HS-5 (cell line): Measurements from ENCODE around the gene TNN.

Source experiments
- DNase-seq: peaks from one replicate; pipeline ENCODE4 v3.0.0-alpha.2; 2012; ENCODE audit warnings: low read depth

TNN gene

DNA sequence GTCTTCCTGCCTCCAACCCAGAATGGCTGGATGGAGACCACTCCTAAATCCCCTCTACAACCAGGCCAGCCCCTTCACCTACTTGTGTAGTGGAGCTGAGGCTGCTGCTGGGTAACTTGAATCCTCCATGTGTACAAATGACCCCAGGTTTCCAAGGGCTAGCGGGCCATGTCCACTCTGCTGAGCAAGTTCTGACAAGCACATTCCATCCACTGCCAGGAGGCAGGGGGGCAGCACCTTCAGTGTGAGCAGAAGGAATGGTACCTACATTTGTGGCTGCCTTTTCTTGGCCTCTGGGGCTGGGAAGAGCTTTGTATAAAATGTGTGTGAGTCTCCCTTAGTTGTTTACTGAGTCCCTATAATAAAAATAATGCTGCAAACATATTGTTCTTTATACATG, 110.4 kb downstream of the TNN start:
- no peak for DNase-seq

DNA sequence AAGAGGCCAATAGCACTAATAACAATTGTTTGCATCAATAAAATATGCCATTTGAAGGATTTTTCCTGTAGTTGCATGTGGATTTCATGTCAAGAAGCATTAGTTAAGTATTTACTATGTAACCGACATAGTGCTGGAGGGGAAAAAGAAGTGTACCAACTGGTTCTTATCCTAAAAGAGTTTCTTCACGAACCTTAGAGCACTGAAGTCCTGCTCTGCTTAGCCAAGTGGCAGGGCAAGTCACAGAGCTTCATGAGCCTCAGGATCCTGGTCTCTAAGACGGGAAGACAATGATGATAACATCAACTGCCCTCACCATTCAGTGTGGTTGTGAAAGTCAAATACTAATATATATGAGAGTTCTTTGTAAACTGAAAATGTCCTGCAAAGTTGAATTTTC, 110.8 kb downstream of the TNN start:
- no peak for DNase-seq

DNA sequence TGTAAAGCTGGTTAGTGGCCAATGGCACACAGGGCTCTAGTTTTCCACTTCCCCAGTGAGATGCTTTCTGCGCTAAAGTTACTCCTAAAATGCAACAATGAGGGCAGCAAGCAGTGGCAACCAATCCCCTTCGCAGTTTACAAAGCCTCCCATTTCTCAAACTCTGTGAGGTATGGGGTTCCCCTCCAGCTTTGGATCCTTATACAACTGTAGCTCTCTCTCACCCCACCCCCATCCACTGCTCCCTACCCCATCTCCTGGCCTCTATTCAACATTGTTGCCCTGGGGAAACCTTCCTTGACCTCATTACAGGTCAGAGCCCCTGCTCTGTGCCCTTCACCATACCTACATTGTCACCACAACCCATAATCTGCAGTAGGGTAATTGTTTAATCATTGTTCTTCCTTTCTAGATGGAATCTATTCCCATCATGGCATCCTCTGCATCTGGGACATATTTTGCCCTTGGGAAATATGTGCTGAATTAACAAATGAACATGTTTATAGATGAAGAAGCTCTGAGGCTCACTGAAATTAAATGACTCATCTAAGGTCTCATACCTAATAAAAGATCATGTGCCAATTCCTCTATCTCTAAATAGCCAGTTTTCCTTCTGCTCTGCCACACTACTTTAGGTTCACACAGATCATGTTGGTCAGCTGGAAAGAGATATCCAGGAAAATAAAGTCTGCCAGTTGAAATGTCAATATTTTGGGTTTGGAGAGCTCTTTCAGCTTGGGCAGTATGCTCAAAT, 112.4 kb downstream of the TNN start:
- DNase-seq, result no peak

DNA sequence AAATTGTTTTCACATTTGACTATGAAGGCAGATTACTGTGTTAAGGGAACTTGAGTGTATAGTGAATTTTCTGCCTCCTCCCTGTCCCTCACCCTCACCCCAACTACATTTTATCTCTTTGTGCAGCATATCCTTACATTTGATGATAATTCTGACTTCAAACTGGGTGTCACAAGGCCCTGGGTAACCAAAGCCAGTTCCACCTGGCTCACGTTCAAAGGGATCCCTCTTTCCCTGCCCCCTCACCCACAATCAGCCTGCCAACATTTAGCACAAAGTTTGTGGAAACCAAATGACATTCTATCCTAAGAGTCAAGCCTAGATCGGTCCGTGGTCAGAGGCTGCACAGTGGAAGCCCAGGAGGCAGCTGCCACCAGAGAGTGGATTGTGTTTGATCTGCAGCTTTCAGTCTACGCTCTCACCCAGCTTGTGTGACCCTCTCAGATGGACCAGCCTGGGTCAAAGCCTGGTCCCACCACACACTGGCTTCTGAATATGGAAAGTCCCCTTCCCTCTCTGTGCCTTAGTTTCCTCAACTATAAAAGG, 114.6 kb downstream of the TNN start:
- DNase-seq, result no peak

DNA sequence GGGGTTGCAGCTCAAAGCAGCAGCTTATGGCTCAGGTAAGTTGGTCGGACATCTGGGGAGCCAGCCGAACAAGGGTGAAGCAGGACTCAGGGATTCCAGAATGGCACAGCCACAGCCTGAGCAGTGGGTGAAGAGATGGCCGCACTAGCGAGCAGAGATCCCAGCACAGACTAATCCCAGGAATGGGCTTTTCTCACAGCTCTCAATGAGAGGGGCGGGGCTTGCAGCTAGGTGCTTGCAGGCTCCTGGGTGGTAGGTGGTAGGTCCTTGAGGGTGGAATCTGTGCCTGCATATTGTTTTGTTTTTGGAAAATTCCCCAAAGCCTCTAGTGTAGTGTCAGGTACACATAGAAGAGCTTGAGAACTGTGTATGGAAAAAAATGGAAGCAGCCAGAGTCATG, 116.0 kb downstream of the TNN start:
- DNase-seq, result no peak

DNA sequence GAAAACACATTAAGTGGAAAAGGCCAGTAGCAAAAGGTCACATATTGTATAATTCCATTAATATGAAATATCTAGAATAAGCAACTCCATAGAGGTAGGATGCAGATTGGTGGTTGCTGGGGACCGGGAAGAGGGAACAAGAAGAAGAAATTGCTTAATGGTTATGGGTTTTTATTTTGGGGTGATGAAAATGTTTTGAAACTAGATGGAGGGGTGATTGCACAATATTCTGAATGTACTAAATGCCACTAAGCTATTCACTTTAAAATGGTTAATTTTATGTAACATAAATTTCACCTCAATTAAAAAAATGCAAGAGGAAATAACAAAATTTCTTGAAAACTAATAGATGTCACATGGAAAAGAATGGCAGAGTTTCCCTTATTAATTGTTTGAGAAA, 118.3 kb downstream of the TNN start:
- DNase-seq, result no peak

DNA sequence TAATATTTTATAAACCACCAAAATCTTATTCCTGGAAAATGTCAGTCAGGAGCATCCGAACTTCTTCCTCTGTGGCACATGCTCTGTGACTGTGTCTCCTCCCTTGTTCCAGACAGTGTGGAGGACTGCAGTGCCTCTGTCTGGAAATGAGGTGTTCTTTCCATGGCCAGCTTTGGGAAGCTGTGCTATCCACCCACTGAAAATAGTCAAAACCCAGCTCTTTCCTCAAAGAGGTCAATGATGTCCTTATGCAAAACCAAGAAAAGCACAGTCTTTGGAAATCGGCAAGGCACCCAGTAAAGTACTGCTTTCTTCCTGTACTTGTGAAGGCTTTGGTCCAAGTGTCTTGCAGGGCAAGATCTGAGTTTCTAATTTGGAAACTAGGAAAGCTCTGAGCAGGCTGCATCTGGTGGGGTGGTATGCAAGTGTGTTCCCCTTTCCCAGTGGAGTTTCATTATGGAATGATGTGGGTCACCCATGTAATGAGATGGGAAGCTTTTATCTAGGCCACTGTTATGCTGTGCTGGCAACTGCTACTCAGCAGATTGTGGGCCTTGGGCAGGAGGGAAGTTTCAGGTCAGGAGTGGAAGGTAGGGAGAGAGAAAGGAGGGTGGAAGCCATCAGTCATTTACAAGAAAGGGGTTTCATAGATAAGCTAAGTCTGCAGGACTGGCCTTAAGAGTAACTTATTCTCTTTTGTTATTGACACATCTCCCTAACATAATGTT, 119.0 kb downstream of the TNN start:
- no peak for DNase-seq

DNA sequence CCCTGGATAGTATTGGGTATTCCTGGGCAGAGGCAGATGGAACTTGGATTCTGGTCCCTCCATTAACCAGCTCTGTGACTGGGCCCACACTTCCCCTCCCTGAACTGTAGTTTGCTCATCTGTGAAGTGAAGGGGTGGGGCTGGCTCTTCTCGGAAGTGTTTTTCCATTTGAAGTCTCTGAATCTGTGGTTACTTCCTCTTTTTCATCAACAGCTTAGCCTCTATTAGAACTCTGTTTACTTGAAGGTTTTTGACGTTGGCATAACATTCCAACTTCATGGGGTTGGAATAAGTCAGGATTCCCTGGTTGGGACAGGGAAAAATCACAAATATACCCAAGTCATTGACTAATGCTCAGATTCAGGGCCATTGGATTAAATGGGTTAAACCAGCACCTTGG, 121.3 kb downstream of the TNN start:
- DNase-seq, result no peak

DNA sequence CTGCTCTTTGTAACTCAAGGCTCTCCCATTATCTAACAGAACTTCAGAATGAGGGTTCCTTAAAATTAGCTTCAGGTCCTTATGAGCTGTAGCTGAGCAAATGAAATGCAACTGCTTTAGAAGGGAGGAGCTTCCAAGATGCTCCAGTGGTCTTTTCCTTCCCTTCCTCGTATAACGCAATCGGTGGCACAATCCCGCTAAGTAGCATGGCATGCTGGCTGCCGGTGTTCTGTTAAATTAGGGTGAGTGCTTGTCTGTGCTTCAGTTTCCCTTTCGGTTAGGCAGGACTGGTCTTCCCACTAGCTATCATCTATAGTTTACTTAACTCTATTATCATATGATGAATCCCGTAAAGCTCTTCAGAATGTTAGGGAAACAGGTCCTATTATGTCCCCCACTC, 124.0 kb downstream of the TNN start:
- DNase-seq, result no peak

DNA sequence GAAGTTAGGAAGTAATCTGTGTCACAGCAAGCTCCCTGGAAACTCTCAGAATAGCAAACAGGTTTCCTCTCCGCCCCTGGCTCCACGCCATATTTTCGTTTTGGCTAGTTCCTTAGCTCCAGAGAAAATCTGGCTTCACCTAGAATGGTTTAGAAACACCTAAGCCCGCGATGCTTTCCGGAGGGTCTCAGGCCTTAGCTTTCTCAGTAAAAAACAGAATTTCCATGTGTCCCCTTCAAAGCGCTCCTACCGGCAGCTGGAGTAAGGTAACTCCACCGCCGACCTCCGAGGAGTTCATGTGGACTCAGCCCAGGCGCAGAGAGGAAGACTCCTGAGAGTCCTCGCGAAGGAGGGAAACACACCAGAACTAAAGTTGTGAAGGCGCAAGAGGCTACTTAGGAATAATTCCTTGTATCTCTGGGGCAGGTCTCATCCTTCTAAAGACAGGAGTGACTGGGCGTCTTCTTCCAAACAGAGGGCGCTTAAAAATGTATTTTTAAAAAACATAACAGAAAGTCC, 124.5 kb downstream of the TNN start:
- no peak for DNase-seq

DNA sequence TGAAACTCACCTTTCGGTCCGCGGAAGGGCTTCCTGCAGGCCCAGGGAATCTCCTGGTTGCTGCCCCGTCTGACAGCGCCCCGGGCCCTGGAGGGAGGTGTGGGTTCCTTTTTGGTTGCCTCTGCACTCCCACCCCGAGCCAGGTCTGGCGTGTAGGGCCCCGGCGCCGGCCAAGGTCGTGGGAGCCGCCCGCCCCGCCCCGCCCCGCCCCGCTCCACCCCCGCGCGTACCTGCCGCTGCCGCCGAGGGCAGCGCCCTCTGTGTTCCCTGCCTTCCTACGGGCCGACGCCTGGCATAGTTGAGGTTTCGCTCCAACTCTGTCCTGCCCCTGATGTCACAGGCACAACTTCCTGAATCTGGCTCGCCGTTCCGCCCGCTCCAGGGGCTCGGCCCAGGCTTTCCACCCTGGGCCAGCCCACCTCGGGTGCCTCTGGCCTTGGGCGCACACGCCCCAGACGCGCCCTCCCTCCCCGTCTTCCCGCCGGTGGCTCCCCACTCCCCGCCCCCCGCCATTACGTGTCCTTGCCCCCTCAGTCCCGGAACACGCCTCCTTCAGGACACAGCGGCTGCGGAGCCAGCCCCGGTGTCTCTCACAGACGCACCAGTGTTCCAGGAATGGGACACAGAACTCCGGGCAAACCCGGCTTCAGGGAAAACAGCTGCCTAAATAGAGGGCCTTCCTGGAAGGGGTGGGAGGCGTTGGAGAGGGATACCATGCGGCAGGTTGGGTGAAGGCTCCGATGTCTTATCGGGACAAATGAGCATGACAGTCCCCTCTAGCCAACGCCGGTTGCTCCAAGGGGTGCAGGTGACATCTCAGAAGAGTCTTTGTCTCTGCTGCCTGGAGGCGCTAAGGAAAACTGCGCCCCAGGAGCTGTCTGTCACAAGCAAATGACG, 125.2 kb downstream of the TNN start, which contains the start of gene KIAA0040:
Gene KIAA0040 (minus strand): TSS at position 147 of the 897 bp plus-strand sequence. CDS start 31,763 bp downstream, outside the sequence.
- DNase-seq, result no peak

DNA sequence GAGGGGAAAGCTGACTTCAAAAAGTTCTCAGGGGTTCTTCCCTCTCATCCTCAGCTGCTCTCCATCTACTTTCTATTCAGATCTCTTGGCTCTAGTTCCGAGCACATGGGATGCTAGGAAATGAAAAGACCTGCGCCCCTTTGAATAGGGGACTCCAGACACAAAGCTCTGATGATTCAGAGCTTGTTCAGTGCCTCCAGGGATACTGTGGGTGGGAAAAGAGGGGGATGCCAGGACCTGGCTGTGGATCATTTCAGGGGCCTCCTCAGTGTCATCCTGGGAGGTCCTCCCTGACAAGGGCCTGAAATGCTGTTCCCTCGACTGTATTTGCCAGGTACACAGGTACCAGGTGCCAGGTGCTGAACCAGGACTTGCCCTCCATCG, 125.9 kb downstream of the TNN start:
- no peak for DNase-seq

DNA sequence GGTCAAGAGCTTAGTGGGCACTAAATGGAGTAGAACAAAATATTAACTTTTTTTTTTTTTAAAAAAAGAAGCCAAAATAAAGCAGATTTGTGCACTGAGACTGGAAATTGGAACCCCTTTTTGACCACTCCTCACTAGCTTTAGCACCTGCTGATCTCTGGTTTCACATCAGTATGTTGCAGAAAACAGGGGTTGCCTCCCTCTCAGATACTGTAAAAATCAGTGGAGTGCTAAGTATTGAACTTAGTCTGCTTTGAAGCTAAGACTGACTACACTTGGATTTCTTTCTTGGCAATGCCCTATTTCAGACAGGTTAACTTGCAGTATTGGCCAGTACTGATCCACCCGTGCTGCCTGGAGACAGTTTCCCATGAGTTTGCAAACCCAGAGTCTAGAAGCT, 127.6 kb downstream of the TNN start:
- no peak for DNase-seq

DNA sequence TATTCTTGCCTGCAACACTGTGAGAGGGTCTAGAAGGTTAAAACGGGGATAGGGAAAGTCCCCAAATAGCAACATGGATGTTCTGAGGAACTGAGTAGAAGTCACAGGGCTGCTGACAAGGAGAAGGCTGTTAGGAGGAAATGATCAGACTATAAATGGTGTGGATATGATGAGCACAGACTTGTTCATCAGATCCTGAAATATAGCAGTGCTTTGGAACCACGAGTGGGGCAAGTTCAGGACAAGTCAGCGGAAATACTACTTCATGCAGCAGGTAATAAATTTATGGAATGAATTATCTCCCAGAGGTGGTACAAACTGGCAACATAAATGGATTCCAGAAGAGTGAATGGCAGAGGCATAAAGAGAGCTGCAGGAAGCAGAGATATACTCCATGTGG, 128.2 kb downstream of the TNN start:
- DNase-seq, result no peak

DNA sequence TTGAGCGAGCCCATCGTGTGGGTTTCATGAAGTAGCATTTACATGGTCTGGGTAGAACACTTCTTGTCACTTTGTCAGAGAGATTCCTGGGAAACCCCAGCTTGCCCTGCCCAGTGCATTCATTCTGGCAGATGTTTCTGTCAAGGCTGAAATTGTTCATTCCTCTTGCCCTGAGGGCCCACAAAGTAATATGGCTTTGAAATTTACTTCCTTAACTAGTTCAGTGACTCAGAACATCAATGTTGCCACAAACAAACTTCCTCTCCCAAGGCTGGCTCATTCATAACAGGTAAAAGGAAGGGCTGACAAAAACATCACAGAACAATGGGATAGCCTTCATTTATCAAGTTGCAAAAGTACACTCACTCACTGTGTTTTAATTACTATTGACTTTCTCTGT, 129.9 kb downstream of the TNN start:
- DNase-seq, result no peak
